GM23248 (cell line): ENCODE results near the gene CPEB3.

Experiments used
- EZH2 ChIP-seq: fragments of 200-600 bp; sonication (generic); IDR thresholded peaks from 2 replicates; pipeline ENCODE4 v1.6.1; 2018; ENCODE audit warnings: antibody characterized with exemption, mild to moderate bottlenecking; ENCODE audit not compliant: insufficient read depth, poor library complexity, severe bottlenecking
- EZH2phosphoT487 ChIP-seq: fragments of 200-600 bp; sonication (generic); IDR thresholded peaks from 2 replicates; pipeline ENCODE4 v1.6.1; 2018; ENCODE audit warnings: antibody characterized with exemption, moderate library complexity, mild to moderate bottlenecking, low read depth; ENCODE audit not compliant: insufficient read depth

GRCh38 chr10:92207061-92207460 is 83.8 kb downstream of the CPEB3 start:
- TF ChIP-seq EZH2phosphoT487: no peak
- TF ChIP-seq EZH2: no peak
